NCI-H187 (cell line): ENCODE data around the gene MOV10L1.
"Not testable (repeated sequence)": the region's sequence is repeated elsewhere in the genome, so short reads cannot be mapped to it uniquely, and the experiment has no call there.

ENCODE experiments used
- DNase-seq, 2 experiments: peaks; one replicate each; lab custom pipeline; 2025; lab: John Stamatoyannopoulos, UW

The MOV10L1 gene

GRCh38 chr22:50204998-50205397 is 115.2 kb downstream of the MOV10L1 start:
- DNase-seq: not testable (repeated sequence)

DNA sequence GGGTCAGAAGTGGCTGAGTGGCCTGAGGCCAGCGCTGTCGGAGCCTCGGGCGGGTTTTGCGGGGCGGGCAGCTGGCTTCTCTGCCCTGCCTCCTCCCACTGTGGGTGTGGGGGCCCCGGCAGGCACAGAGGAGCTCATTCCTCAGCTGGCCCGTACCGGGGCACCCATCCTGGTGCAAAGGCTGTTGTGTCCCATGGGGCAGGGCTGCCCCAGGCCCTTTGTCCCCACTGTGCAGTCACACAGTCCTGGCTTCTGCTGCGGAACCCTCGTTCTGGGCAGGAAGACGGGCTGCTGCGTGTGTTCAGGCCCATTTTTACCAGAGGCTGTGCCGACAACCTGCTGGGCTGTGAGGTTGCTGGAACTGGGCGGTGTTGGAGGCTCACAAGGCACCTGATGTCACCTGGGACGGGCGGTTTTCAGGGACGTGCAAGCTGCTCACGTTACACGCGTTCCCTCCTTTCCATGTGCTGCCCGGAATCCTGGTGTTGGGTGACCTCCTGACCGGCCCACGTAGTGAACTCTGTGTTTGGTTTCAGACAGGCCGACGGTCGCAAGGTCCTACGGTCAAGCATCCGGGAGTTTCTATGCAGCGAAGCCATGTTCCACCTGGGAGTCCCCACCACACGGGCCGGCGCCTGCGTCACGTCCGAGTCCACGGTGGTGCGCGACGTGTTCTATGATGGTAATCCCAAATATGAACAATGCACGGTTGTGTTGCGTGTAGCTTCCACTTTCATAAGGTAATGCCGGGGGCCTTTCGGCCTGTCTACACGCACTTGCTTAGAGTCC is 116.2 kb downstream of the MOV10L1 start:
- DNase-seq: no peak

GRCh38 chr22:50206599-50206998 is 116.8 kb downstream of the MOV10L1 start:
- no peak for DNase-seq

- DNase-seq: no peak
Observed at GRCh38 chr22:50207383-50208140, 117.8 kb downstream of the MOV10L1 start.

GRCh38 chr22:50208430-50208938 is 118.7 kb downstream of the MOV10L1 start:
- DNase-seq: no peak

GRCh38 chr22:50208939-50209892 is 119.4 kb downstream of the MOV10L1 start:
- no peak for DNase-seq

- DNase-seq: no peak
Observed at GRCh38 chr22:50209893-50210292, 120.1 kb downstream of the MOV10L1 start.

- no peak for DNase-seq
Observed at GRCh38 chr22:50210378-50211139, 120.8 kb downstream of the MOV10L1 start.

GRCh38 chr22:50211147-50211546 is 121.3 kb downstream of the MOV10L1 start:
- no peak for DNase-seq
